IMR-90 (cell line): Measurements from ENCODE around the gene CSF2RB. TPM values are rescaled to one million over a fixed set of nuclear protein-coding genes. Genes with fewer than 3 reads are reported as not detected.

Source experiments
- ATAC-seq: fragments of 200-7000 bp; cut with Tn5 transposase; 2 replicates; pipeline ENCODE4 v1.9.1; 2020; ENCODE audit warnings: low read depth, mild to moderate bottlenecking, moderate library complexity
- BruUV-seq: library from RNA; stranded (reverse); fragments of 400-500 nt; replicated peaks from 2 replicates; lab custom pipeline; 2021; lab: Mats Ljungman, UMichigan
- CTCF ChIA-PET: fragments of 300-600 bp; formaldehyde crosslinking; extraction: SDS; loops from one replicate; lab custom pipeline; 2021; ENCODE audit warnings: antibody characterized with exemption; lab: Yijun Ruan, JAX
- POLR2A ChIA-PET: fragments of 300-600 bp; sonication (Branson Sonifier 250); formaldehyde crosslinking; loops from one replicate; lab custom pipeline; 2022; ENCODE audit warnings: antibody characterized with exemption; ENCODE audit not compliant: unreplicated experiment; lab: Charles Lee
- DNase-seq: peaks from one replicate; pipeline ENCODE4 v3.0.0; 2013
- H2AFZ ChIP-seq: replicated peaks from 2 replicates; pipeline ENCODE3; 2013; ENCODE audit warnings: low read length, mild to moderate bottlenecking; ENCODE audit not compliant: poor library complexity
- H2AK5ac ChIP-seq: 2 replicates; pipeline ENCODE4 v1.6.1; 2013; ENCODE audit warnings: low read depth, low read length, inconsistent platforms
- H2AK9ac ChIP-seq: replicated peaks from 2 replicates; pipeline ENCODE3; 2013; ENCODE audit warnings: mild to moderate bottlenecking, low read depth, low read length, moderate library complexity; ENCODE audit not compliant: poor library complexity
- H2BK120ac ChIP-seq: 2 replicates; pipeline ENCODE4 v1.6.1; 2013; ENCODE audit warnings: low read depth, low read length, inconsistent platforms
- H2BK15ac ChIP-seq: 3 replicates; pipeline ENCODE4 v1.6.1; 2013; ENCODE audit warnings: low read depth, low read length, inconsistent platforms
- H2BK20ac ChIP-seq: 2 replicates; pipeline ENCODE4 v1.6.1; 2013; ENCODE audit warnings: low read depth, mild to moderate bottlenecking, inconsistent platforms, low read length, moderate library complexity
- H2BK5ac ChIP-seq: 2 replicates; pipeline ENCODE4 v1.6.1; 2013; ENCODE audit warnings: mild to moderate bottlenecking, low read depth, low read length, inconsistent platforms; ENCODE audit not compliant: poor library complexity, severe bottlenecking
- H3K14ac ChIP-seq: replicated peaks from 2 replicates; pipeline ENCODE4 v1.6.1; 2013; ENCODE audit warnings: low read depth, low read length, inconsistent platforms
- H3K18ac ChIP-seq: 2 replicates; pipeline ENCODE4 v1.6.1; 2013; ENCODE audit warnings: low read depth, low read length, control low read depth
- H3K23ac ChIP-seq: 2 replicates; pipeline ENCODE4 v1.6.1; 2013; ENCODE audit warnings: low read depth, low read length, inconsistent platforms
- H3K27ac ChIP-seq: 2 replicates; pipeline ENCODE4 v1.5.1; 2013; ENCODE audit warnings: mild to moderate bottlenecking, control low read depth, low read length; ENCODE audit not compliant: insufficient read depth
- H3K27me3 ChIP-seq: 2 replicates; pipeline ENCODE4 v1.6.1; 2013; ENCODE audit warnings: low read length; ENCODE audit not compliant: control insufficient read depth, insufficient read depth
- H3K36me3 ChIP-seq: 2 replicates; pipeline ENCODE4 v1.6.1; 2013; ENCODE audit warnings: low read length, mixed read lengths; ENCODE audit not compliant: control insufficient read depth, insufficient read depth
- H3K4ac ChIP-seq: 2 replicates; pipeline ENCODE4 v1.6.1; 2013; ENCODE audit warnings: low read depth, low read length, inconsistent platforms
- H3K4me1 ChIP-seq: 2 replicates; pipeline ENCODE4 v1.6.1; 2013; ENCODE audit warnings: low read length, mixed read lengths; ENCODE audit not compliant: control insufficient read depth, insufficient read depth
- H3K4me2 ChIP-seq: 2 replicates; pipeline ENCODE4 v1.6.1; 2013; ENCODE audit warnings: low read depth, mild to moderate bottlenecking, control low read depth, low read length, moderate library complexity
- H3K4me3 ChIP-seq: 2 replicates; pipeline ENCODE4 v1.5.1; 2013; ENCODE audit warnings: low read depth, mild to moderate bottlenecking, control low read depth, low read length, moderate library complexity; ENCODE audit not compliant: insufficient read depth
- H3K56ac ChIP-seq: 2 replicates; pipeline ENCODE4 v1.6.1; 2013; ENCODE audit warnings: low read length, inconsistent platforms; ENCODE audit not compliant: insufficient read depth; ENCODE audit errors: extremely low read depth
- H3K79me1 ChIP-seq, 2 experiments: 2 replicates each; pipeline ENCODE4 v1.6.1; 2013; ENCODE audit warnings: low read length in 2 of 2, inconsistent platforms in 1 of 2, low read depth in 1 of 2
- H3K9ac ChIP-seq: 2 replicates; pipeline ENCODE4 v1.6.1; 2013; ENCODE audit warnings: low read depth, low read length, control low read depth
- H3K9me1 ChIP-seq: 2 replicates; pipeline ENCODE4 v1.6.1; 2013; ENCODE audit warnings: low read length, inconsistent platforms; ENCODE audit not compliant: insufficient read depth
- H3K9me3 ChIP-seq: 2 replicates; pipeline ENCODE4 v1.6.1; 2013; ENCODE audit warnings: low read length; ENCODE audit not compliant: control insufficient read depth, insufficient read depth
- H4K20me1 ChIP-seq: 2 replicates; pipeline ENCODE4 v1.6.1; 2013; ENCODE audit warnings: low read length, inconsistent platforms; ENCODE audit not compliant: insufficient read depth
- H4K5ac ChIP-seq: 2 replicates; pipeline ENCODE4 v1.6.1; 2013; ENCODE audit warnings: mild to moderate bottlenecking, low read depth, low read length, control low read depth
- H4K8ac ChIP-seq, 2 experiments: 2 replicates each; pipeline ENCODE4 v1.6.1; 2013; ENCODE audit warnings: low read depth in 2 of 2, low read length in 2 of 2, control low read depth in 1 of 2, inconsistent platforms in 1 of 2
- H4K91ac ChIP-seq: 2 replicates; pipeline ENCODE4 v1.6.1; 2013; ENCODE audit warnings: low read depth, low read length, inconsistent platforms; ENCODE audit not compliant: insufficient read depth
- CHD1 ChIP-seq: IDR thresholded peaks from 2 replicates; pipeline ENCODE4 v1.6.1; 2012; ENCODE audit warnings: low read depth, low read length, improper control_type of control experiment
- CTCF ChIP-seq: conservative IDR thresholded peaks from 2 replicates; pipeline ENCODE4 v1.5.1; 2012; ENCODE audit warnings: mild to moderate bottlenecking, low read depth, low read length, improper control_type of control experiment
- ELK1 ChIP-seq: fragments of 150-350 bp; IDR thresholded peaks from 2 replicates; pipeline ENCODE4 v1.6.1; 2016; ENCODE audit warnings: low read depth, mild to moderate bottlenecking, low read length, moderate library complexity, borderline replicate concordance
- MAFK ChIP-seq: IDR thresholded peaks from 2 replicates; pipeline ENCODE4 v1.6.1; 2012; ENCODE audit warnings: low read depth, low read length, improper control_type of control experiment
- MAZ ChIP-seq: IDR thresholded peaks from 2 replicates; pipeline ENCODE4 v1.6.1; 2012; ENCODE audit warnings: low read depth, mild to moderate bottlenecking, low read length, improper control_type of control experiment, moderate library complexity, borderline replicate concordance
- RFX5 ChIP-seq: IDR thresholded peaks from 2 replicates; pipeline ENCODE4 v1.8.0; 2012; ENCODE audit warnings: low read depth, mild to moderate bottlenecking, low read length, moderate library complexity
- SMC3 ChIP-seq: fragments of 150-350 bp; IDR thresholded peaks from 2 replicates; pipeline ENCODE4 v1.6.1; 2016; ENCODE audit warnings: low read depth, mild to moderate bottlenecking, antibody characterized with exemption, low read length, moderate library complexity
- USF2 ChIP-seq: fragments of 150-350 bp; IDR thresholded peaks from 2 replicates; pipeline ENCODE4 v1.6.1; 2017; ENCODE audit warnings: mild to moderate bottlenecking, antibody characterized with exemption, low read length, low read depth
- WGBS, 2 experiments: methylation state at CpG; one replicate each; pipeline versions ENCODE4 v1.1.5 to v1.1.7; 2013; ENCODE audit warnings: missing lambda C conversion rate in 2 of 2; ENCODE audit not compliant: insufficient read length in 1 of 2; ENCODE audit errors: extremely low coverage in 2 of 2; 5-methylcytosine and 5-hydroxymethylcytosine counted together
- dilution Hi-C: fragments of 300-500 bp; cut with HindIII; formaldehyde crosslinking; loops from one replicate; pipeline ENCODE4 v1.14.3; 2018; ENCODE audit warnings: low sequenced_read_pairs; ENCODE audit not compliant: unreplicated experiment
- in situ Hi-C: fragments of 300-500 bp; cut with MboI; formaldehyde crosslinking; loops from 3 replicates; pipeline ENCODE4 v1.14.3; 2019; ENCODE audit warnings: low sequenced_read_pairs, inconsistent platforms, mixed read lengths
- intact Hi-C: fragments of 100-400 bp; cut with micrococcal nuclease; formaldehyde crosslinking; loops from 2 replicates; pipeline ENCODE4 v1.10.0; 2022
- polyA plus RNA-seq, 3 experiments: library from polyadenylated mRNA; depleted of rRNA; stranded (reverse); fragments of >200 nt; gene quantifications; 2 replicates each; pipeline ENCODE4 v1.2.3, GENCODE V29; 2012; ENCODE audit warnings: low replicate concordance in 1 of 3
- total RNA-seq: library from RNA; depleted of rRNA; stranded (reverse); fragments of >200 nt; gene quantifications from 2 replicates; pipeline ENCODE4 v1.2.3, GENCODE V29; 2012

CSF2RB gene
- total and polyA plus RNA-seq, 2 of the 4 experiments (the other 2 are of a cell fraction): not detected

- no peak for TF ChIP-seq CTCF
Observed at GRCh38 chr22:36925388-36926290, 12.2 kb downstream of the CSF2RB start (continued).

- Histone ChIP-seq H2BK5ac (no peak overlapping the region), H2AK9ac (no peak overlapping the region), H3K36me3 (no peaks in the 10 kb centered on the region), H3K27me3 (peaks cover 43% of the 10 kb centered on the region), H3K9me3 (no peaks in the 10 kb centered on the region), H3K4me1 (no peaks in the 10 kb centered on the region), H4K20me1 (no peaks in the 10 kb centered on the region), H4K5ac (no peak overlapping the region), H3K18ac (no peak overlapping the region), H2AFZ (no peak overlapping the region), H4K91ac (no peak overlapping the region), H3K4me2 (no peak overlapping the region), H2BK20ac (no peak overlapping the region), H3K9me1 (no peaks in the 10 kb centered on the region), H3K4me3 (no peak overlapping the region), H3K4ac (no peak overlapping the region), H3K79me1 (no peaks in the 10 kb centered on the region), H2BK15ac (no peak overlapping the region), H3K56ac (no peak overlapping the region), H3K14ac (no peak overlapping the region), H4K8ac (no peak overlapping the region), H2BK120ac (no peak overlapping the region), H3K9ac (no peak overlapping the region), H3K27ac (no peak overlapping the region), H3K23ac (no peak overlapping the region), H2AK5ac (no peak overlapping the region)
- ChIA-PET POLR2A (interaction anchor here (0.6 kb wide), 1 partner anchor 12 kb away, joined by 3 read pairs; no protein-coding TSS in a partner anchor), CTCF (no interaction called here)
- WGBS, 2 experiments: 29% methylated on average over 1 of the region's 6 CpGs; no CpG with 5 or more reads in 1 of the 2 experiments
- ATAC-seq (no peak), DNase-seq (no peak)
- in situ Hi-C loops: no loop called here
- intact Hi-C loops: no loop called here
- BruUV-seq: no TSS peak
- TF ChIP-seq SMC3 (no peak), CTCF (no peak), MAZ (no peak), CHD1 (no peak), RFX5 (no peak), USF2 (no peak), MAFK (no peak), ELK1 (no peak)
- dilution Hi-C loops: no loop called here
Observed at GRCh38 chr22:36926309-36926708, 12.9 kb downstream of the CSF2RB start.
